H1 (cell line): ENCODE data around the gene DTD1. TPM values are rescaled to one million over a fixed set of nuclear protein-coding genes. Genes with fewer than 3 reads are reported as not detected.

Experiments used
- CTCF ChIA-PET: fragments of 300-600 bp; sonication (Branson Sonifier 250); formaldehyde crosslinking; loops from one replicate; lab custom pipeline; 2021; ENCODE audit not compliant: partially characterized antibody; lab: Charles Lee
- POLR2A ChIA-PET: fragments of 300-600 bp; sonication (Branson Sonifier 250); formaldehyde crosslinking; loops from one replicate; lab custom pipeline; 2021; ENCODE audit warnings: inconsistent platforms; ENCODE audit not compliant: partially characterized antibody; lab: Charles Lee
- DNase-seq, 2 experiments: peaks; one replicate each; pipeline versions ENCODE4 v3.0.0 to v3.0.0-alpha.2; 2010 to 2022; ENCODE audit warnings: low spot score in 2 of 2, low read depth in 1 of 2, mixed read lengths in 1 of 2
- FAIRE-seq: peaks from 2 replicates; lab custom pipeline; 2011; peaks lifted over from hg19 to GRCh38; lab: Jason Lieb, UNC
- H2AFZ ChIP-seq: 2 replicates; pipeline ENCODE4 v1.8.1; 2012; ENCODE audit warnings: low read length, inconsistent platforms
- H2AK5ac ChIP-seq: 2 replicates; pipeline ENCODE4 v1.6.1; 2013; ENCODE audit warnings: low read depth, low read length
- H2BK120ac ChIP-seq: replicated peaks from 2 replicates; pipeline ENCODE3; 2013; ENCODE audit warnings: low read depth, low read length, inconsistent platforms
- H2BK12ac ChIP-seq: 2 replicates; pipeline ENCODE4 v1.6.1; 2013; ENCODE audit warnings: low read depth, low read length
- H2BK15ac ChIP-seq: 2 replicates; pipeline ENCODE4 v1.6.1; 2013; ENCODE audit warnings: low read length
- H2BK20ac ChIP-seq: 2 replicates; pipeline ENCODE4 v1.6.1; 2013; ENCODE audit warnings: low read length
- H2BK5ac ChIP-seq: 2 replicates; pipeline ENCODE4 v1.6.1; 2013; ENCODE audit warnings: low read depth, low read length
- H3K14ac ChIP-seq: 2 replicates; pipeline ENCODE4 v1.6.1; 2013; ENCODE audit warnings: inconsistent platforms; ENCODE audit not compliant: insufficient read length
- H3K18ac ChIP-seq: 2 replicates; pipeline ENCODE4 v1.6.1; 2013; ENCODE audit warnings: low read length; ENCODE audit errors: extremely low read depth
- H3K23ac ChIP-seq: 2 replicates; pipeline ENCODE4 v1.6.1; 2013; ENCODE audit warnings: inconsistent platforms; ENCODE audit not compliant: insufficient read length
- H3K23me2 ChIP-seq: 2 replicates; pipeline ENCODE4 v1.6.1; 2013; ENCODE audit warnings: low read depth, low read length
- H3K27ac ChIP-seq: 2 replicates; pipeline ENCODE4 v1.6.1; 2011; ENCODE audit warnings: low read depth, low read length, inconsistent platforms
- H3K27me3 ChIP-seq, 4 experiments: replicated peaks in 1 of 4; 1 replicate in 1 of 4; 2 replicates in 3 of 4; pipeline versions ENCODE4 v1.6.1 to v1.8.1; 2011 to 2013; ENCODE audit warnings: low read length in 3 of 4, mild to moderate bottlenecking in 3 of 4, inconsistent platforms in 2 of 4, mixed read lengths in 2 of 4, moderate library complexity in 1 of 4; ENCODE audit not compliant: control insufficient read depth in 3 of 4, insufficient read depth in 3 of 4; ENCODE audit errors: extremely low read depth in 1 of 4
- H3K36me3 ChIP-seq, 4 experiments: 2 replicates each; pipeline versions ENCODE4 v1.6.1 to v1.8.1; 2011 to 2013; ENCODE audit warnings: mild to moderate bottlenecking in 4 of 4, low read length in 3 of 4, moderate library complexity in 2 of 4, control low read depth in 1 of 4, inconsistent platforms in 1 of 4; ENCODE audit not compliant: insufficient read depth in 4 of 4, control insufficient read depth in 2 of 4
- H3K4ac ChIP-seq: replicated peaks from 2 replicates; pipeline ENCODE3; 2013; ENCODE audit warnings: low read length, low read depth, mixed read lengths, inconsistent platforms; ENCODE audit not compliant: insufficient read length
- H3K4me1 ChIP-seq, 4 experiments: replicated peaks in 1 of 4; 1 replicate in 1 of 4; 2 replicates in 3 of 4; pipeline versions ENCODE4 v1.6.1 to v1.8.1; 2011 to 2013; ENCODE audit warnings: low read length in 3 of 4, inconsistent platforms in 2 of 4, mixed read lengths in 1 of 4; ENCODE audit not compliant: insufficient read depth in 4 of 4, control insufficient read depth in 3 of 4
- H3K4me2 ChIP-seq, 2 experiments: 2 replicates each; pipeline versions ENCODE4 v1.6.1 to v1.8.1; 2011 to 2013; ENCODE audit warnings: low read depth in 2 of 2, low read length in 2 of 2, control low read depth in 1 of 2, inconsistent platforms in 1 of 2, mild to moderate bottlenecking in 1 of 2; ENCODE audit not compliant: insufficient read depth in 1 of 2
- H3K4me3 ChIP-seq, 4 experiments: fragments of 200-600, 300-600 bp in 1 of 4; sonication (generic), shearing (Covaris generic), sonication (Bioruptor Twin) in 1 of 4; 2 replicates each; pipeline versions ENCODE4 v1.5.1 to v1.8.1; 2011 to 2016; ENCODE audit warnings: low read length in 4 of 4, low read depth in 3 of 4, control low read depth in 2 of 4, inconsistent platforms in 2 of 4, mild to moderate bottlenecking in 2 of 4, mixed read lengths in 1 of 4, moderate library complexity in 1 of 4; ENCODE audit not compliant: insufficient read depth in 2 of 4; ENCODE audit errors: extremely low read depth in 1 of 4
- H3K56ac ChIP-seq: replicated peaks from 2 replicates; pipeline ENCODE3; 2013; ENCODE audit warnings: low read depth, mild to moderate bottlenecking, mixed read lengths, low read length, inconsistent platforms; ENCODE audit not compliant: insufficient read length
- H3K79me1 ChIP-seq: 2 replicates; pipeline ENCODE4 v1.6.1; 2013; ENCODE audit warnings: low read depth, low read length, control low read depth
- H3K79me2 ChIP-seq, 2 experiments: 2 replicates each; pipeline versions ENCODE4 v1.6.1 to v1.8.1; 2012 to 2013; ENCODE audit warnings: low read length in 2 of 2, mild to moderate bottlenecking in 2 of 2, inconsistent platforms in 1 of 2; ENCODE audit not compliant: insufficient read depth in 2 of 2, control insufficient read depth in 1 of 2
- H3K9ac ChIP-seq, 4 experiments: replicated peaks in 1 of 4; 1 replicate in 1 of 4; 2 replicates in 3 of 4; pipeline versions ENCODE4 v1.6.1 to v1.8.1; 2011 to 2013; ENCODE audit warnings: low read depth in 3 of 4, low read length in 3 of 4, control low read depth in 2 of 4, mild to moderate bottlenecking in 2 of 4, moderate library complexity in 2 of 4, inconsistent platforms in 1 of 4; ENCODE audit errors: extremely low read depth in 1 of 4
- H3K9me3 ChIP-seq, 2 experiments: 2 replicates each; pipeline versions ENCODE4 v1.6.1 to v1.8.1; 2012 to 2013; ENCODE audit warnings: mild to moderate bottlenecking in 2 of 2, moderate library complexity in 2 of 2, control low read depth in 1 of 2, inconsistent platforms in 1 of 2, low read depth in 1 of 2, low read length in 1 of 2, mixed read lengths in 1 of 2; ENCODE audit not compliant: insufficient read depth in 2 of 2
- H4K20me1 ChIP-seq, 2 experiments: replicated peaks in 1 of 2; 2 replicates each; pipeline versions ENCODE3 to v1.8.1; 2011 to 2013; ENCODE audit warnings: inconsistent platforms in 2 of 2, low read length in 2 of 2, mild to moderate bottlenecking in 1 of 2; ENCODE audit not compliant: insufficient read depth in 2 of 2, control insufficient read depth in 1 of 2
- H4K5ac ChIP-seq: 2 replicates; pipeline ENCODE4 v1.6.1; 2013; ENCODE audit warnings: low read length, low read depth, mixed read lengths, inconsistent platforms; ENCODE audit not compliant: insufficient read length
- H4K8ac ChIP-seq: 2 replicates; pipeline ENCODE4 v1.8.0; 2013; ENCODE audit warnings: mild to moderate bottlenecking, moderate library complexity, low read length, inconsistent platforms; ENCODE audit not compliant: insufficient read depth; ENCODE audit errors: extremely low read depth
- H4K91ac ChIP-seq: replicated peaks from 2 replicates; pipeline ENCODE3; 2013; ENCODE audit warnings: low read length, mixed read lengths, inconsistent platforms; ENCODE audit not compliant: insufficient read length
- POLR2AphosphoS5 ChIP-seq: IDR thresholded peaks from 2 replicates; pipeline ENCODE4 v1.6.1; 2011; ENCODE audit warnings: low read depth, low read length
- SP1 ChIP-seq: IDR thresholded peaks from 2 replicates; pipeline ENCODE4 v1.6.1; 2011; ENCODE audit warnings: low read depth, low read length
- TCF12 ChIP-seq: IDR thresholded peaks from 2 replicates; pipeline ENCODE4 v1.6.1; 2011; ENCODE audit warnings: low read depth, mild to moderate bottlenecking, low read length
- TEAD4 ChIP-seq: IDR thresholded peaks from 2 replicates; pipeline ENCODE4 v1.6.1; 2012; ENCODE audit warnings: low read depth, low read length, inconsistent platforms, mixed read lengths
- YY1 ChIP-seq: IDR thresholded peaks from 2 replicates; pipeline ENCODE4 v1.6.1; 2011; ENCODE audit warnings: low read depth, mild to moderate bottlenecking, low read length
- WGBS, 2 experiments: shearing (Covaris generic) in 1 of 2; methylation state at CpG; one replicate each; pipeline versions ENCODE4 v1.1.6 to v1.1.7; 2013 to 2015; ENCODE audit warnings: low lambda C conversion rate in 2 of 2, mixed read lengths in 2 of 2, inconsistent platforms in 1 of 2, low coverage in 1 of 2, missing lambda C conversion rate in 1 of 2; ENCODE audit not compliant: insufficient replicate concordance in 2 of 2, insufficient coverage in 1 of 2, insufficient read length in 1 of 2; ENCODE audit errors: extremely low coverage in 1 of 2, missing lambda C conversion rate in 1 of 2; 5-methylcytosine and 5-hydroxymethylcytosine counted together
- polyA plus RNA-seq, 7 experiments: library from polyadenylated mRNA; depleted of rRNA in 3 of 7; stranded (reverse) in 5 of 7; unstranded in 2 of 7; fragments of >200 nt in 5 of 7; fragments of 200-250 nt in 2 of 7; gene quantifications; 1 replicate in 5 of 7; 2 replicates in 1 of 7; 4 replicates in 1 of 7; pipeline versions ENCODE4 v1.2.1 to v1.2.3, GENCODE V29; 2011 to 2013; ENCODE audit warnings: missing spikeins in 2 of 7, mixed read lengths in 2 of 7
- total RNA-seq: library from RNA; stranded (reverse); fragmentation: NEBNext Ultra II Directional; extraction: Animal tissue kit (Norgen Biotek cat#: 25700); gene quantifications from 2 replicates; pipeline ENCODE4 v1.2.1, GENCODE V29; 2021

DTD1 gene
- total and polyA plus RNA-seq, 2 of the 8 experiments (the other 6 are each of a cell fraction or from before 2014, with no cell fraction given) = 49.7 to 66.6 TPM

GRCh38 chr20:18669241-18670019 is 81.6 kb downstream of the DTD1 start:
- no peak overlapping the region for H2BK20ac ChIP-seq
- H3K4me2 ChIP-seq = no peak overlapping the region
- 88% methylated on average over 15 of the region's 15 CpGs; no CpG with 5 or more reads in 1 of the 2 experiments for WGBS, 2 experiments
- ChIA-PET CTCF (interaction anchor here (0.9 to 2.0 kb wide), 8 partner anchors 10 to 43 kb away, joined by 3 to 5 read pairs (median 4); no protein-coding TSS in a partner anchor), POLR2A (interaction anchor here (1.7 kb wide), 1 partner anchor 8 kb away, joined by 7 read pairs; no protein-coding TSS in a partner anchor)
- no peak overlapping the region for H4K5ac ChIP-seq
- no peaks in the 10 kb centered on the region for H3K27me3 ChIP-seq
- H3K56ac ChIP-seq = no peak overlapping the region
- no peak overlapping the region for H2BK15ac ChIP-seq
- H4K91ac ChIP-seq = no peak overlapping the region
- no peak overlapping the region; the same call in 1 of the 2 replicates for H2AK5ac ChIP-seq
- H3K27ac ChIP-seq = no peak overlapping the region
- H2BK5ac ChIP-seq = no peak overlapping the region
- no peak overlapping the region for H3K18ac ChIP-seq
- no peak overlapping the region for H3K14ac ChIP-seq
- no peaks in the 10 kb centered on the region for H3K36me3 ChIP-seq
- TF ChIP-seq TCF12 = peak; percentile 72; the same call in 1 of the 2 replicates
- TF ChIP-seq YY1 = no peak
- TF ChIP-seq POLR2AphosphoS5 = peak; percentile 19; the same call in 1 of the 2 replicates
- TF ChIP-seq TEAD4 = peak; percentile 29; the same call in 1 of the 2 replicates
- TF ChIP-seq SP1 = no peak
- no peak overlapping the region for H2AFZ ChIP-seq
- no peak overlapping the region for H3K4me3 ChIP-seq
- no peaks in the 10 kb centered on the region for H3K79me2 ChIP-seq
- no peak overlapping the region for H3K4ac ChIP-seq
- H2BK120ac ChIP-seq = no peak overlapping the region
- 0 out of 2 replicates have a peak overlapping the region, but pooled peaks have one; percentile 46 for H2BK12ac ChIP-seq
- no peak for DNase-seq
- H3K9ac ChIP-seq = no peak overlapping the region
- H3K23ac ChIP-seq = no peak overlapping the region
- H4K8ac ChIP-seq = no peak overlapping the region
- H3K4me1 ChIP-seq = peaks cover 0 to 5% (median 1%) of the 10 kb centered on the region in 4 experiments; a peak in 4 of 7 replicates
- no peaks in the 10 kb centered on the region for H3K79me1 ChIP-seq
- peaks cover 0 to 2% of the 10 kb centered on the region in 2 experiments for H4K20me1 ChIP-seq
- no peak for FAIRE-seq
- H3K23me2 ChIP-seq = no peaks in the 10 kb centered on the region
- H3K9me3 ChIP-seq = no peaks in the 10 kb centered on the region
